HG02981 (cell line): ENCODE data around the gene ZNF646.

ENCODE experiments used
- ATAC-seq: cut with Tn5 transposase; IDR thresholded peaks from one replicate; pipeline ENCODE4 v1.9.1; 2021; ENCODE audit warnings: mild to moderate bottlenecking, moderate library complexity; ENCODE audit not compliant: unreplicated experiment

ZNF646 gene, protein sequence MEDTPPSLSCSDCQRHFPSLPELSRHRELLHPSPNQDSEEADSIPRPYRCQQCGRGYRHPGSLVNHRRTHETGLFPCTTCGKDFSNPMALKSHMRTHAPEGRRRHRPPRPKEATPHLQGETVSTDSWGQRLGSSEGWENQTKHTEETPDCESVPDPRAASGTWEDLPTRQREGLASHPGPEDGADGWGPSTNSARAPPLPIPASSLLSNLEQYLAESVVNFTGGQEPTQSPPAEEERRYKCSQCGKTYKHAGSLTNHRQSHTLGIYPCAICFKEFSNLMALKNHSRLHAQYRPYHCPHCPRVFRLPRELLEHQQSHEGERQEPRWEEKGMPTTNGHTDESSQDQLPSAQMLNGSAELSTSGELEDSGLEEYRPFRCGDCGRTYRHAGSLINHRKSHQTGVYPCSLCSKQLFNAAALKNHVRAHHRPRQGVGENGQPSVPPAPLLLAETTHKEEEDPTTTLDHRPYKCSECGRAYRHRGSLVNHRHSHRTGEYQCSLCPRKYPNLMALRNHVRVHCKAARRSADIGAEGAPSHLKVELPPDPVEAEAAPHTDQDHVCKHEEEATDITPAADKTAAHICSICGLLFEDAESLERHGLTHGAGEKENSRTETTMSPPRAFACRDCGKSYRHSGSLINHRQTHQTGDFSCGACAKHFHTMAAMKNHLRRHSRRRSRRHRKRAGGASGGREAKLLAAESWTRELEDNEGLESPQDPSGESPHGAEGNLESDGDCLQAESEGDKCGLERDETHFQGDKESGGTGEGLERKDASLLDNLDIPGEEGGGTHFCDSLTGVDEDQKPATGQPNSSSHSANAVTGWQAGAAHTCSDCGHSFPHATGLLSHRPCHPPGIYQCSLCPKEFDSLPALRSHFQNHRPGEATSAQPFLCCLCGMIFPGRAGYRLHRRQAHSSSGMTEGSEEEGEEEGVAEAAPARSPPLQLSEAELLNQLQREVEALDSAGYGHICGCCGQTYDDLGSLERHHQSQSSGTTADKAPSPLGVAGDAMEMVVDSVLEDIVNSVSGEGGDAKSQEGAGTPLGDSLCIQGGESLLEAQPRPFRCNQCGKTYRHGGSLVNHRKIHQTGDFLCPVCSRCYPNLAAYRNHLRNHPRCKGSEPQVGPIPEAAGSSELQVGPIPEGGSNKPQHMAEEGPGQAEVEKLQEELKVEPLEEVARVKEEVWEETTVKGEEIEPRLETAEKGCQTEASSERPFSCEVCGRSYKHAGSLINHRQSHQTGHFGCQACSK (N-terminal part only)

DNA sequence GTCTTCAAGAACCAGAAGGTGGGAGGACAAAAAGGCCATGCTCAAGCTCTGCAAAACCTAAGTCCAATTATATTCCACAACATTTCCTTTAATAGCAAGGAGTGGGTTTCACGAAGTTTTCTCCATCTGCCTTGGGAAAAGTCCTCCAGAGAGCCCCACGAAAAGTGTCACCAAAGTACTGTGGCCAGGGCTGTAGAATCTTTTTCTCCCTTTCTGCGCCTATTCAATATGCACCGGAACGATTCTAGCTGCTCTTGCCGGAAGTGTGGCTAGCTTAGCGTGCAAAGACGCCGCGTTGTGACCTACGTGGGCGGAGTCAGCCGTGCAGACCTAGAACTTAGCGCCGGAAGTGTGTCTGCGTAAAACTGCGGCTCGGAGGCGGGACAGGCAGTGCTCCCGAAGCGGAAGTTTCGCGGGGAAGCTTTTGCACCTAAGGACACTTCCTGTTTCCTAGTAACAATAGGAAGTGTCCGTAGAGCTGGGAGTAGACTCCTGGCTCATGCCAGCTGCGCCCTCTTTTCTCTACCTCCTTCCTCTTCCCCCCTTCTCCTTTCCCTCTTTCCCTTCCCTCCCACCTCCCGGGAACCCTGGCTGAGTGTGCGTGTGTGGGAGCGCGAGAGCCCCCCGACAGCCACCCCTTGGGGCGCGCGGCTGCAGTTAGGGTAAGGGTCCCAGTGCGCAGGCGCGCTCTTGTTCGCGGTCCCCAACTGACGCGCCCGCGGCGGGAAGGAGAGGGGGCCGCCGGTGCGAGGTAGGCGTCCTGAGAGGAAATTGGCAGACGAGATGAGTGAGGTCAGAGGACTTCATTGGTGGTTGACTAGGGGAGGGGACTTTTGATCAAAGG lies at the start of gene ZNF646, which contains the start of gene ZNF668:
Gene ZNF646 (plus strand): TSS at position 453 of the 844 bp plus-strand sequence. CDS start 1,903 bp downstream, outside the sequence.
Gene ZNF668 (minus strand): TSS at position 271 of the 844 bp plus-strand sequence. CDS start 9,781 bp downstream, outside the sequence.
- ATAC-seq, result peak; percentile 64

DNA sequence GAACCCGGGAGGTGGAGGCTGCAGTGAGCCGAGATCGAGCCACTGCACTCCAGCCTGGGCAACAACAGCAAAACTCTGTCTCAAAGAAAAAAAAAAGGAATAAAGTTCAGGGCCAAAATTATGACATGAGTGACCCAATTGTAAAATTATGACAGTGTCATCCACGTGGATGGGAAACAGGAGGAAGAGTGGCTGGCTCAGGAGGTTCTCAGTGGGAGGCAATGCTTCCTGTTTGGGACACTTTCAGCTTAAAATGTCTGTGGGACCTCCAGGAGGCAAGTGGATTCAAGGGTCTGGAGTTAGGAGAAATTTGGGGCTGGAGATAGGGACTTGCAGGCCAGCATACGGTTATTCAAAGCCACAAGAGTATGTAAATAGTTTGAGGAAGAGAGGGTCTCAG lies 48.9 kb upstream of the ZNF646 start:
- ATAC-seq, result no peak

DNA sequence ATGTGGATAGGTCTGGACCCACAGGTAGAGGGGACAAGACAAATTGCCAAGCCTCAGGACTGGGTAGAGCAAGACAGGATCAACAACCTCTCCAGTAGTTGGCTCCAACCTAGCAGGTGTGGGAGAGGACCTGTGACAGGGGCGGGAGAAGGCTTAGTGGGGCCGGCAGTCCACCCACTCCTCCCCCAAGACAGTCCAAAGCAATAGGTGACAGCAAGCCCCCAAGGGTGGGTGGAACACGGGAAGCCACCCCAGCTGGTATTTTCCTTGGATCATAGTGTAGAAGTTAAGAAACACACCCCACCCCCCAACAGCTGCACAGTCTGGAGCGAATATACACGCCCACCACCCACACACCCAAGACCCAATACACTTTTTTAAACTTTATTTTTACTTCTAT lies 45.0 kb upstream of the ZNF646 start:
- no peak for ATAC-seq

DNA sequence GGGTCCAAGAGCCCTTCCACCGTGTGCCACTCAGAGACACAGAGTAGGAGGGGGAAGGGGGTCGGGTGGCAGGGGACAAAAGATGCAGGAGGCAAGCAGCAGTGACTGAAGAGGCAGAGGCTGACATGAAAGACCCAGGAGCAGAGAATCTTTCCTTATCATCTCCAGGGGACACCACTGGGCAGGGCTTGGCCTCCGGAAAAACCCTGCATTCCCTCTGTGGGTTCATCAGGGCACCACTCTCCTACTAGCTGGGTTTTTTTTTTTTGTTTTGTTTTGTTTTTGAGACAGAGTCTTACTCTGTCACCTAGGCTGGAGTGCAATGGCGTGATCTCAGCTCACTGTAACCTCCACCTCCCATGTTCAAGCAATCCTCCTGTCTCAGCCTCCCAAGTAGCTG lies 42.9 kb upstream of the ZNF646 start:
- ATAC-seq, result no peak

DNA sequence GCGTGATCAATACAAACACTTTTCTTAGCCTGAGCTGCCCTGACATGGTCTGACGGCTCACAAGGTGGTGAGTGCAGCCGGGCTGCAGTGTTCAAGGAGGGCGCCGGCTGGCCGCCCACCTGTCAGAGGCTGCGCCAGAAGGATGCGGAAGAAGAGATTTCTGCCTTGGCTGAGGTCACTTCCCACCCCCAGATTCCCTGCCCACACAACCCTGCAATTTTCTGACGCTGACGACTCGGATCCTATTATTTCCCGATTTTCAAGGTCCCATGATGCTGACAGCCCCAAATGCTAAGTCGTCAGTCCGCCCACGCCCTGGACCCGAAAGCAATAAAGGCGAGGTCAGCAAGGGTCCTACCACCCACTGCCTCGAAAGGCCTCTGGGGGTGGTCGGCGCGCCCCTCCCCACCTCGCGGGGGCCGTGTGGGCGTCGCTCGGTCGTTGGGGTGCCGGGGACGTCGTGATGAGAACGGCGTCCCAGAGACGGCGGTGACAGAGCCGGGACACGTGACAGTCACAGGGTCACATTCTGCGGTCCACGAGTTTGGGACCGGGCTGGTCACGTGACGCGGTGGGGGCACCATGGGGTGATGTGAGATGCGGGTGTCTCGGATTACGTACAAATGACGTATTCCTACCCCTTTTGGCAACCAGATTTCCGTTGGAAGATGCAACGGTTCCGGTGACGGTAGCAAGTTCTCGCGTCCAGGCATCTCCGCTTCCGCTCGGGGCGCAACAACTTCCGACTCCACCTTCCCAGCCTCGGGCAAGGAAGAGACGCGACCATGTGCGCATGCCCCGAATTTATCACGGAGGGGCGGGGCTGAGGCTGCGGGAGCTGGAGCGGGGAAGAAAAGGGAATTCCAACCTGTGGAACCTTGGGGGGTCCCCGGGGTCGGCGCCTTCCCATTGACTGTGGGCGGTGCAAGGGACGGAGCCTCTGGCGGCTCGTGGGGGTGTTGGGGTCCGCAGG lies 41.2 kb upstream of the ZNF646 start, which contains the start of gene STX4:
Gene STX4 (plus strand): TSS at position 823 of the 973 bp plus-strand sequence. CDS start 248 bp downstream, outside the sequence.
- peak; percentile 76 for ATAC-seq

DNA sequence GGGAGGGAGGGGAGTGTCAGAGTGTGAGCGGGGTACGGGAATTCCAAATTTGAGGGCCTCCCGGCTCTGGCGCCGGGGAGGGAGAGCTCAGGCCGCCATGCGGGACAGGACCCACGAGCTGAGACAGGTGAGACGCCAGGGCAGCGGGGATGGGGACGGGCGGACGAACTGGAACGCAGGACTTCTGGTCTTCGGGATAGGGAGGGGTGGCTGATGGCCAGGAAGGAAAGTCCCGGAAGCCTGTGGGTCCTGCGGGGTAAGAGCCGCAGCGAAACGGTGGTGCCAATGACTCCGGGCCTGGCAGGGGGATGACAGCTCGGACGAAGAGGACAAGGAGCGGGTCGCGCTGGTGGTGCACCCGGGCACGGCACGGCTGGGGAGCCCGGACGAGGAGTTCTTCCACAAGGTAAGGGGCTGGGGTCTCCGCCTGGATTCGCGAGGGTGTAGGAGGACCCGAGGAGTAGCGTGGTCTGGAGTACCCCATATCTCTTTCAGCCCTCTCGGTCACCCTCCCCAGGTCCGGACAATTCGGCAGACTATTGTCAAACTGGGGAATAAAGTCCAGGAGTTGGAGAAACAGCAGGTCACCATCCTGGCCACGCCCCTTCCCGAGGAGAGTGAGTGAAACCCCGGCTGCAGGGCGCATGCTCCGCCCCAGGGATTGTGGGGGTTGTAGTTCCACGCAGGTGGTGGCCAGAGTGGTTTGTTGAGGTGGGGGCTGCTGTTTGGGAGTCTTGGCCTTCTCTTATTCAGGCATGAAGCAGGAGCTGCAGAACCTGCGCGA lies 40.3 kb upstream of the ZNF646 start:
- peak; percentile 42 for ATAC-seq

DNA sequence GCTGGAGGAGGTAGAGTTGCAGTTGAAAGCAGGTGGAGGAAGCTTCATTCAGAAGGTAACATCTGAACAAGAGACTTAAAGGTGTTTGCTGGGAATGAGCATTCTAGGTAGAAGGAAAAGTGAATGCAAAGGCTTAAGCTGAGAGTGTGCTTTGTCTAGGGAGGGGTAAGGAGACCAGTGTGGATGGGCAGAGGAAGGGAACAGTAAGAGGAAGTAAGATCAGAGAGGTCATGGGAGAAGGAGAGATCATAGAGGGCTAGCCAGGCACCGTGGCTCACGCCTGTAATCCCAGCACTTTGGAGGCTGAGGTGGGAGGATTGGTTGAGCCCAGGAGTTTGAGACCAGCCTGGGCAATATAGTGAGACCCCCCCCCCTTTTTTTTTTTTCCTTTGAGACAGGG lies 37.5 kb upstream of the ZNF646 start:
- no peak for ATAC-seq

DNA sequence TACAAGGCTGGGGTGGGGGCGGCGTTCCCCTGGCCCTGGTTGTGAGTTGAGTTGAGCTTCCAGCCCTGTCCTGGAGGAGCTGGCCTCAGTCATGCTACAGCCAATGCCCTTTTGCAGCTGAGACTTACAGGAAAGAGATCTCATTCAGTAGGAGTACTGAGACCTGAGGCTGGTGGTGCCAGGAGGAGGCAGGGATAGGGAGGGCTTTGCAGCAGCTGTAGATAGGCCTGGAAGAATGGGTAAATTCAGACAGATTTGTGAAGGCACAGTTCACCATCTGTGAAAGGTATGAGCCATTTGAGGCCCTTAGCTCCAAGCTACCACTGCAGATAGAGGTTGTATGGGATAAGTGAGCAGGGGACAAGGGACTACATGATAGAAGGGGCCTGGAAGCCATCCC lies 35.2 kb upstream of the ZNF646 start:
- no peak for ATAC-seq

DNA sequence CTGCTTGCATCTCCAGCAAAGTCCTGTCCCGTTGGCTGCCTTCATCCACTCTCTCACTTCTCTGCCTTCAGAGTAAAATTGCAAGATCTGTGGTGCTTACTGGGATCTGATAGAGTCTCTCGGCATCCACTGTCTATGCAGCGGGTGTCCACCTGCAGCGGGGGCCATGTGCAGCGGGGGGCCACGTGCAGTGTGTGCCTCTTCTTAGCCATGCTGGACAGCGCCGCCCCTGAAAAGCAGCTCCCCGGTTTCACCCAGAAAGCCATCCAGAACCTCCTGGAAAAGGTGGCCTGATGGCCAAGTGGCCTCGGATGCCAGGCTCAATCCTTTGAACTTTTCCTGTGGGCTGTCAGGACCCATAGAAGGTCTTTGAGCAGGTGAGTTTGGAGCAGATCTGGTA lies 31.4 kb upstream of the ZNF646 start:
- no peak for ATAC-seq

DNA sequence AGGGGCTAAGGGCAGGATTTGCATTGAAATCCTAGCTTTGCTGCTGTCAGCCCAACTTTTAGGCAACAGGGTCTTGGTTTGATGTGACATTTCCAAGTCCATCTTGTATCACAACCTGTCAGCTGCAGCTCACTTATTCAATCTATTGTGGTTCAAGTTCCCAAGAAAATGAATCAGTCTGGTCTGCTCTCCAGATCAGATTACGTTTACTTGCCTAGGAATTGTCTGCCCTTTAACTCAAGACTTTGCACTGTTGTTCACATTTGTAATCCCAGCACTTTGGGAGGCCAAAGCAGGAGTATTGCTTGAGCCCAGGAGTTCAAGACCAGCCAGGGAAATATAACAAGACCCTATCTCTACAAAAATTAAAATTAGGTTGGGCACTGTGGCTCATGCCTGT lies 30.9 kb upstream of the ZNF646 start:
- no peak for ATAC-seq

DNA sequence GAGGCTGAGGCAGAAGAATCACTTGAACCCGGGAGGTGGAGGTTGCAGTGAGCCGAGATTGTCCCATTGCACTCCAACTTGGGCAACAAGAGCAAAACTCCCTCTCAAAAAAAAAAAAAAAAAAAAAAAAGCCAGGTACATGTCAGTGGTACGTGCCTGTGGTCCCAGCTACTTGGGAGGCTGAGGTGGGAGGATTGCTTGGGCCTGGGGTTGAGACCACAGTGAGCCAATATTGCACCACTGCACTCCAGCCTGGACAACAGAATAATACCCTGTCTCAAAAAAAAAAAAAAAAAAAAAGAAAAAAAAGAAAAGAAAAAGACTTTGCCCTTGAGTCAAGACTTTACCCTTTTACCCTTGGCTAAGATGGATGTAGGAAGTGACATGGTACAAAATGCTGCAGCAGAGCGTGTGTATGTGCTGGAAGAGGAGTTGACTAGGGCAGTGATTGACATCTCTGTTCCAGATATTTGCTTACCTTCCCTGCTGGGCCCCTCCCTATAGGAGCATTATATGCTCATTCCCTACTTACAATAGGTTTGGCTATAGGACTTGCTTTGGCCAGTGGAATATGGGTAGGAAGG lies 30.2 kb upstream of the ZNF646 start:
- no peak for ATAC-seq

DNA sequence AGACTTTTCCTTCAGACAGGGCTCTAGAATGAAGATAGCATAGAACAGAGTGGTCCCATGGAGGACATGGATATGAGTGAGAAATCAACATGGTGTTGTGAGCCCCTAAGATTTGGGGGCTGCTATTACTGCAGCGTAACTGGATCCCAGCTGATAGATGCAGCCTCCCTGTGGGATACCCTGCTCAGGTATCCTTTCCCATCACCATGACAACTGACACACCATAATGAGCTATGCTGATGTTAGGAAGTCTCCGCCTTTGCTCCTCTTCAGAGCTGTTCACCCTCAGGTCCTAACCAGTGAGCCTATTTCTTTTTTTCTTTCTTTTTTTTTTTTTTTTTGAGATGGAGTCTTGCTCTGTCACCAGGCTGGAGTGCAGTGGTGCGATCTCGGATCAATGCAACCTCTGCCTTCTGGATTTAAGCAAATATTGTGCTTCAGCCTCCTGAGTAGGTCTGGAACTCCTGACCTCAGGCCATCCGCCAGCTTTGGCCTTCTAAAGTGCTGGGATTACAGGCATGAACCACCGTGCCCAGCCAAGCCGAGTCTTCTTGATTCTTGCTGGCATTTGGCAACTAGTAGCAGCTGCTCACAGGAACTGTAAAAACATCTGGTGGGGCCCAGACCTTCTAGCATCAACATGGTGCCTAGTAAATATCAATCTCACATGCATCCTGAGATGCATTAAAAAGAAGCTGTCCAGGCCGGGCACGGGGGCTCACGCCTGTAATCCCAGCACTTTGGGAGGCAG lies 23.8 kb upstream of the ZNF646 start:
- ATAC-seq, result no peak

DNA sequence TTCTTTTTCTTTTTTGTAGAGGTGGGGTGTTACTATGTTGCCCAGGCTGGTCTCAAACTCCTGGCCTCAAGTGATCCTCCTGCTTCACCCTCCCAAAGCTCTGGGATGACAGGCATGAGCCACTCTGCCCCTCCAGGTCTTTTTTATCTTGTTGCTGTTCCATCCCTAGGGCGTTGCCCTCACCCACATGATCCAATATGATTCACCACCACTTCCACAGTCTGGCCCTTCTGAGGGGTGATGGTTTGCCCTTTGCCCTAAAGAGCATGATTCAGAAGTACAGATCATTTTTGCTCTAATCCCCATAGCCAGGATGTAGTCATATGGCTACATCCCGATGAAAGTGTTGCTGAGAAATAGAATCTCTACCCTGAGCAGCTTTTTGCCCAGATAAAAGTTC lies 22.1 kb upstream of the ZNF646 start:
- no peak for ATAC-seq

DNA sequence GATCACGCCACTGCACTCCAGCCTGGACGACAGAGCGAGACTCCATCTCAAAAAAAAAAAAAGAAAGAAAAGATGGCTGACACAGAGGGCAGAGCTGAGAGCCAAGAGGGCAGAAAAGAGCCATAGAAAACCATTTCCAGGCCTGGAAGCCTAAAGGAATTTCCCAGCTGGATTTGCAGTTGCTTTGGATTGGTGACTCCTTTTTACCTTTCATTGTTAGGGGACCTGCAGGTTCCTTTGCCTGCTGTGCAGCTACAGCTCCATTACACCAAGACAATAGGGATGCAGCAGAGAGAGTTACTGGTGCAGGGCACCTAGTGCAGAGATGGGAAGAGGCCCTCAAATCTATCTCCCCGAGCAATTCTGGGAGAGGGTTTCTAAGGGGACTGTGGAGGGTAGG lies 18.6 kb upstream of the ZNF646 start:
- ATAC-seq, result no peak

DNA sequence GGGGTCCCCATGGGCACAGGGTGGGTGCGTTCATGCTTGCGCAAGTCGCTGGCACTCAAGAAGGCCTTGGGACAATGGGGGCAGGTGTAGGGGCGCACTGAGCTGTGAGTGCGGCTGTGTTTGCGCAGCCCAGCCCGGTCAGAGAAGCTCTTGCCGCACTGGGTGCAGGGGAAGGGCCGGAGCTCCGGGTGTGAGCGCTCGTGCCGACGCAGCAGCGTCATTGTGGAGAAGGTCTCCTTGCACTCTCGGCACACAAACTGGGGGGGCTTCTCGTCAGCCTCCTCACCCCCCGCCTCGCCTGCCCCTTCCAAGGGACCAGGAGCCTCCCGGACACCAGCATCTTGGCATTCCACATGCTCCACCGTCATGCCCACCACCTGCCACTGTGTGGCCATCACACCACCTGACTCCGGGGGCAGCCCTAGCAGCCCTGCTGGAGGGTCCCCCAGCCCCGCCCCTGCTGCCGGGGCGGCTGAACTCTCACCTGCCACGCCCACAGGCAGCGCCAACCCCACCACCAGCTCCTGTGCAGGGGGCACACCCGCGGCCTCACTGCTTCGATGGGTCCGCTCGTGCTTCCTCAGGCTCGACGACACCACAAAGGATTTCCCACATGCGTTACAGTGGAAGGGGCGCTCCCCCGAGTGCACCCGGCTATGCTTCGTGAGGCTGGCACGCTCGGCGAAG lies 13.0 kb upstream of the ZNF646 start:
- no peak for ATAC-seq

DNA sequence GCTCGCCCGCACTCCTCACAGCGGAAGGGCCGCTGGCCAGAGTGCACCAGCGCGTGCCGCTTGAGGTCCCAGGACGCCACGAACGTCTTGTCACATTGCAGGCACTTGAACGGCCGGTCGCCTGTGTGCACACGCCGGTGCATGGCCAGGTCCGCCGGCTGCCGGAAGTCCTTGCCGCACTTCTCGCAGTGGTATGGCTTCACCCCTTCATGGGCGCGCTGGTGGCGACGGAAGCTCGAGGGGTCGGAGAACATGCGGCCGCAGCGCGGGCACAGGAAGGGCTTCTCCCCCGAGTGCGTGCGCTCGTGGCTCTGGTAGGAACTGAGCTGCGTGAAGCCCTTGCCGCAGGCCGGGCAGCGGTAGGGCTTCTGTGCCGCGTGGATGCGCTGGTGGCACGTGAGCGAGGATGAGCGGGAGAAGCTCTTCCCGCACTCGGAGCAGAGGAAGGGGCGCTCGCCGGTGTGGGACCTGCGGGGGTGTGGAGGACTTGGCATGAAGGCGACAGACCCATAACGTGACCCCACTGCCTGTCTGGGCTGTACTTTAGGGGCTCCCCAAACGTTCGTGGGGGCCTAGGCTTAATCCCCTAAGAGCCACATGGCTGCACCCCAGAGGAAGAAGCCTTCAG lies 12.3 kb upstream of the ZNF646 start:
- ATAC-seq, result no peak
